Stimulated activated CD4-positive, alpha-beta T cell treated with anti-CD3 and anti-CD28 coated beads, TNF-alpha, amount 100 ng/mL, for 24 hours (primary cell): ENCODE results near the gene GSG1L.
A peak's percentile ranks its signal among the peaks of the same experiment; 100 is the strongest.

Experiments used
- DNase-seq, 3 experiments: peaks; one replicate each; pipeline ENCODE4 v3.0.0-alpha.2; 2020; ENCODE audit warnings: low read depth in 3 of 3

The GSG1L gene

DNA sequence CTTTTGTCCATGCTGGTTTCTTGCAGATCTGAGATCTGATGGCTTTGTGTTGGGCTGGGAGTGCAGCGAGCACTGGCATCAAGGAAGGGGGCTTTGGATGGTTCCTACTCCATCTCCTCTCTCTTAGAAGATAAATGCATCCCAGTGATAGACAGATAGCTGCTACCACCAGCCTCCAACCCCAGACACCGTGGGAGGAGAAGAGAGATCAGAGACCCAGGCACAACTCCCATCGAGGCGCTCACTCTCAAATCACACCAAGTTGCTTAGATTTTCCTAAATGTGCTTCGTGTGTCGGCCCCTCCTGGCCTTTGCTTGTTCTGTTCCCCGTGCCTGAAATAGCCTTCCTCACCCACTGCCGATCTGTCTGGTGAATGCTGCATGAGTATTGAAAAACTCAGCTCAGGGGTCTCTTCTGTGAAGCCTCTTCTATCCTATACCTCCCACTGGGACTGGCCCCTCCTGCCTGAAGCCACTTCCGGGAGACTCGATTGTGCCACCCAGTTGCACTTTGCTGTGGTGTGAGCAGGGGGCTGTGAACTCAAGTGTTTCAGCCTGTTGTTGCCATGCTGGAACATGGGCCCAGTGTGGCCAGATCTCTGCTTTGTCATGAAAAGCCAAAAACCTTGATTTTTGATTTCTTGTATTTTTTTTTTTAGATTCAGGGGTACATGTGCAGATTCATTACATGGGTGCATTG, 242.7 kb downstream of the GSG1L start:
- no peak for DNase-seq

DNA sequence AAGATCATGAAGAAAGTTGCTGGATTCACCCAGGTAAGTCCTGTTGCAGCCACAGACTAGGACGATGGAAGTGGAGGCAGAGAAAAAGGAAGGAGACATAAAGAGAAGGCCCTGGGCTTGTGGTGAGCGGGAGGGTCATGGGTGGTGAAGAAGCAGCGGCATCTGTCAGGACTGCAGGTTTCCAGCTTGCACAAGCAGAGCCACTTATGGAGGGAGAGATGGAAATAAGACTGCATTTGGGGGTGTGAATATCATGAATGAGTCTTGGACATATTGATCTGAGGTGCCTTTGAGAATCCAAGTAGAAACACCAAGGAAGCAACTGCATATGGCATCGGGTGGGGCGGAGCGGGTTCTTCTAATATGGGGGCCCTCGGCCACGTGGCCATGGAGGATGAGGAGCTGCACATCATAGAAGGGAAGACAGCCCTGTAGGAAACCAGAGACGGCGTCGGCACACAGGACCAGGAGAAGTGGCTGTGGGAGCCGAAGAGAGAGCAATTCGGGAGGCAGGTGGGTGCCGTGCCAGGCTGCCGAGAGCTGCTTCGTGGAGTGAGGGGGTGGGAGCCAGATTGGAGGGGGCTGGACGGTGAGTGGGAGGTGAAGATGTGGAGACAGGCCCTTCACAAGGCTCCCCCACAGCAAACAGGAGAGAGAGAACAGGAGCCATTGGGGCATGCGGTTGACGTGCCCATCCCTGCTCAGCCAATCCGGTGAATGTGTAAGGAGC, 243.5 kb downstream of the GSG1L start:
- DNase-seq = no peak

DNA sequence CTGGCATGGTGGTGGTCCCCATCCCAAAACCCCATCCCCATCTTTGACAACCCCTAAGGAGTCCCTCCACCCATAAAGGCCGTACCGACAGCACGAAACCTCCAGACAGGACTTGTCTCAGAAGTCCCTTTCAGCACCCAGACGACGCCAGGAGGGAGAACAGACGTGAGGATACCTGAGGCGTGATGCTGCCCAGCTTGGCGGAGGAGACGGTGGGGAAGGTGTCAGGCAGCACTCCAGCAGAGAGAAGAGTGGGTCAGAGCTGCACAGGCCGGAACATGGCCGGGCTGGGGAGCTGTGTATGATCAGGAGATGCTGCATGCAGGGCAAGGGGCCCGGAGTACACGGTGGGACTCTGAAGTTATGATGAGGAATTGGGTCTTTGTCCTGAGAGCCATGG, 244.2 kb downstream of the GSG1L start:
- no peak for DNase-seq

- DNase-seq = no peak
Measured at GRCh38 chr16:27818246-27818645, 245.3 kb downstream of the GSG1L start.

DNA sequence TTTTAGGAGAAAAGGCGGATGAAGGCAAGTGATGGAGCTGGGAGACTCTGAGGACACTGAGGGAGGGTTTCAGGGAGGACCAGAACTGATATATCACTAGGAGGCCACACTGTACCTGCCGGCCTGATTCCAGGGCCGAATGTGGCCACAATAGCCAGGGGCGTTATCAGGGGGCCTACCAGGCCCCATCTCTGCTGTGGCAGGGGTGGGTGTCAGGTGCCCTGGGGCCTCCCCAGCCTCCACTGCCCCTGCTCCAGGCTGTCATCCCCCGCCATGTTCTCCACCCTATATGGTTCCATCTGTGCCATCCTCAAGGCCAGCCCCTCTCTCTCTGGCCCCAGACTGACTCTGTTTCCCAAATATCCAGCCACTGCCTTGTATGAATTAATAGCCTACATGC, 246.5 kb downstream of the GSG1L start:
- DNase-seq = no peak

DNA sequence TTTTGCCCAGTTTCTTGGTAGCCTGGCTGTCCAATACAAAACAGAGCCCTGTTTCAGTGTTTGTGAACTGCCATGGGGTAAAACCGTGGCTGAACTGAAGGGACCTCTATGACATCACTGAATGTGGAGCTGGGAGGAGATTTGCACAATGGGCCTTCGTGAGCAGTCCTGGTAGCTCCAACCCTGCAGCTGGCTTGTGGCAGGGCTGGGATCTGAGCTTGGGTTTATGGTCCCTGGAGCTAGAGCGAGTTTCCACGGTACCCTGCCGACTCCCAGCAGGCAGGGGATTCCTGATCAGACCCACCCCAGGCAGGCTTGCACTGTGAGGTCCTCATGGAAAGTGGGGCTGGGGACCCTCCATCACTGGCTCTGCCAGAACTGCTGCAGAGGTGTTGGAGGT, 247.0 kb downstream of the GSG1L start:
- no peak for DNase-seq

GRCh38 chr16:27813591-27813990, 249.9 kb downstream of the GSG1L start:
- no peak for DNase-seq

DNA sequence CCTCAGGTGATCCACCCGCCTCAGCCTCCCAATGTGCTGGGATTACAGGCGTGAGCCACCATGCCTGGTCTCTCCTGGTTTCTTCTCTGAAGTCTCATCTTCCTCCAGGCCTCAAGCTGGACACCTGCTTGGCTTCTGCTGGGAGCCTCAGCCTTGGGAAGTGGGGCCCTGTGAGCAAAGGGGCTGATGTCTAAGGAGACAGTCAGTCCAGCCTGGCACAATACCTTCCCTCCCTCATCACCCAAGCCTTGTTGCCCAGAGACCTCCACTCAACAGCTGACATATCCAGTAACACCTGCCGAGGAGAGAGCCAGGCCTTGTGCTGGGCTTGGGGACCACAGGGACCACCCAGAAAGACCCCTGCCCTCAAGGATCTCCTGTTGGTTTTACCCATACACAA, 251.6 kb downstream of the GSG1L start:
- no peak for DNase-seq

DNA sequence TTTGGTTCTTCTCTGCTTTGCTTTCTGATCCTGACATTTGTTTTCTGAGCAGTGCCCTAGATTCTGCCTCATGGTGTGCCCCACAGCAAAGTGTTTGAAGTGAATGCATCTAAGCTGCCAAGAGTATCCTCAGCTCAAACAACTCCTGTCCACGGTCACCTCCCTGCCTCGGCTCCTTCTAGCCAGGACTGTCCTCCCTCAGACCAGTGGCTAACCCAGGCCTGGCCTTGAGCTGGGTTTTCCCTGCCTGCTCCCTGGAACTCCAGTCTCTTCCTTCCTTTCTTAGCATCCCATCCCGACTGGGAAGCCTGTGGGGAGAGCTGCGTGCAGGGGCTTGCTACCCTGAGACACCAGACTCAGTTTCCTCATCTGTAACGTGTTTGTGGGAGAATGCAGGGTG, 256.5 kb downstream of the GSG1L start:
- no peak for DNase-seq

GRCh38 chr16:27806388-27806787, 257.1 kb downstream of the GSG1L start:
- no peak for DNase-seq

GRCh38 chr16:27805828-27806351, 257.6 kb downstream of the GSG1L start:
- no peak for DNase-seq

DNA sequence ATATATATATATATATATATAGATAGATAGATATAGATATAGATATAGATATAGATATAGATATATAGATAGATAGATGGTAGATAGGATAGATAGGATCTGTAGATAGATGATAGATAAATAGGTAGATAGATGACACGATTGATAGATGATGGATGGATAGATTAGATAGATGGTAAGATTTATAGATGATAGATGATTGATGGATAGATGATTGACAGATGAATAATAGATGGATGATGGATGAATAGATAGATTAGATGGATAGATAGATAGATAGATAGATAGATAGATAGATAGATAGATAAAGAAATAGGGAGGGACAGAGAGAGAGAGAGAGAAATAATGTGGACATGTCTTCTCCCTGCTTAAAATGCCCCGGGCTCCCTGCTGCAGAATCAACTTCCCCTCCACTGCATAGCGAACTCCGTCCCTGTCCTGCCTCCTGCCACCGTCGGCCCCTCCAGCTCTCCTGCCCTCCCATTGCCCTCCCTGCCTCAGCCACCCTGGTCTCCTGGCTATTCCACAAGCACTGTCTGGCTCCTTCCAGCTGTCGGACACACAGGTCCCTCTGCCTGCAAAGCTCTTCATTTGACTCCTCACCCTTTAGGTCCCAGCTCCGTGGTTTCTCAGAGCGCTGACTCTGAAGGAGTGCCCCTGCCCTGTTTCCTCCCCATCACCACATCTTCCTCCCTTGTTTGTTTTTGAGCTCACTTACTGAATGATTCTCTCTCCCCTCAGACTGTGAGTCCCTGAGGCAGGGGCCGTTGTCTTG, 259.6 kb downstream of the GSG1L start:
- no peak for DNase-seq

- no peak for DNase-seq
Measured at GRCh38 chr16:27802664-27803439, 260.7 kb downstream of the GSG1L start.

- no peak for DNase-seq
Measured at GRCh38 chr16:27801289-27801945, 262.1 kb downstream of the GSG1L start.

- DNase-seq = no peak
Measured at GRCh38 chr16:27800817-27801216, 262.7 kb downstream of the GSG1L start.

DNA sequence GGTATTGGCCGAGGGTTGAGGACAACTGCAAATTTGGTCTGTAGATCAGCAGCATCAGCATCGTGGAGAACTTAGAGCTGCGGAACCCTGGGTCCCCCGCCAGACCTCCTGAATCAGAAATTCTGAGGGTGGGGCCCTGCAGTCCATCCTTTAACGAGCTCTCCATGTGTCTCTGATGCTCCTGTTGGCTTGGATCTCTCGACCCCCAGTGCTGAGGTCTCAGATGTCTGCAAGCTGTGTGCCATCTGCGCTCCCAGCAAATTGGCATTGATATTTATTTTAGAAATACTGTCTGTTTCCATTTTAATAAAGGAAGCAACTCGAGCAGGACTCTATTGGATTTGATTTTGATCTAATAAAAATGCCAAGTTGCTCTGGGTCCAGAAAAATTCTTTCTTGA, 263.6 kb downstream of the GSG1L start:
- no peak for DNase-seq

DNA sequence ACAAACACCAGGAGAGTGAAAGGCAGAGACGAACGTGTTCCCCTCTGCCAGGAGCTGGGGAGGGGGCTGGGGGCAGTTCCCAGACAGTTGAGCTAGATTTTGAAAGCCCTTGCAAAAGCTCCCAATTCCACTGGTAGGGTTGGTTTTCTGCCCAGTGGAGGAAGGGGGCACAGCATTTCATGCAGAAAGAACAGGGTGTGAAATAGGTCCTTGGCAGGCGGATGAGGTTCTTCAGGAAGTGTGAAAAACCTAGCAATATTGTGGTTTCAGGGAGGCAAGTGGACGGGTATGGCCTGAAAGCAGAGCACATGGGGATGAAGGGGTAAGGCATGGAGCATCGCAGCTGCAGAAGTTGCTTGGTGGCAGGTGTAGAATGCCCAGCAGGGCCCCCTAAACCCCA, 265.3 kb downstream of the GSG1L start:
- no peak for DNase-seq

- DNase-seq = peak in 1 of 3 experiments; percentile 4
Measured at GRCh38 chr16:27795992-27796614, 267.4 kb downstream of the GSG1L start.

DNA sequence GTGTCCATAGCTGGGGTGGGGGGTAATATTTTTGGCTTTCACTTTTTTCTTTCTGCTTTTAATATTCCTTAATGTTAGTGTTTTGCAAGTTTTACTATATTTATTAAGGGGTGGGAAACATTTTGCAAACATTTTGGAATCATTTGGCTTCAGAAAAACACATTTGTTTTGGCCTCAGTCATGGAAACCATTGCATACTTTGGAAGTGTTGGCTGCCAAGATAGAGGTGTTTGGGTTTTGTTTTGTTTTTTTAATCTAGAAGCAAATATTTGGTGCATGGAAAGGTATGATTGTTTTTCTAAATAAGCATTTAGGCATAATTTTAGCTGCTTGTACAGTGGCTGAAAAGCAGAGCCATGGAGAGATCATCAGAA, 270.3 kb downstream of the GSG1L start:
- no peak for DNase-seq

DNA sequence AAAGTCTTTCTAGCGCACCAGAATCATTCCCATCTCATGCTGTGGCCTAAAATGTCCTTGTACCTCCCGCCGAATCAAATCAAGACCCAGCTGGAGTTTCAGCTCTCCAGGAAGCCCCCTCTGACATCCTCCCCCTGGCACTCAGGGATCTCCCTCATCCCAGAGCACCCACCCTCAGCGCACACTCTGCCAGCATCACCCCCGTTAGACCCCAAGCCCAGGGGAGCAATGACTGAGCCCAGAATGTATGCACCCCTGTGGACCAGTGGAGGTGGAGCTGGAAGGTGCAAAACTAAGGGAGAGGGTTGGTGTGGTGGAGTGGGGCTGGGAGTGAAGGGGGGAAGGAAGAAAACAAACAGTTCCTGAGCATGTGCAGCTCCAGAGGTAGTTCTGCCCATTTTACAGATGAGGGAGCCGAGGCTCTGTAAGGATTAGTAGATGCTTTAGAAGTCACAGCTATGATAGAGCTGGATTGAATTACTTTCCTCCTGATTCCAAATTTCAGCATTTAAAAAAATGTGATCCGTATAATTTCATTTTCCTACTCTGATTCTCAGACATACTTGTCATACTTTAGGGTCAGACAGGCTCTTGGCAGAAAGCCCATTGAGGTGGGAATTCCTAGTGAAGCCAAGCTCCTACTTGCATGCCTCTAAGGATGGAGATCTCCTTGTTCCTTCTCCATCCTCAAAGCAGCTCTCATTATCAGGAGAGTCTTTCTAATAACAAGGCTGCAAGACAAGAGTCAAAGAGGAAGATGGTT, 270.8 kb downstream of the GSG1L start:
- DNase-seq = no peak
